Fibroblast of skin of scalp (primary cell): Measurements from ENCODE around the gene GOT1.

Source experiments
- DNase-seq: peaks from one replicate; pipeline ENCODE4 v3.0.0-alpha.2; 2013

The GOT1 gene

GRCh38 chr10:99358101-99358500 is 72.3 kb downstream of the GOT1 start:
- no peak for DNase-seq

GRCh38 chr10:99357691-99358090 is 72.7 kb downstream of the GOT1 start:
- DNase-seq, result no peak

DNA sequence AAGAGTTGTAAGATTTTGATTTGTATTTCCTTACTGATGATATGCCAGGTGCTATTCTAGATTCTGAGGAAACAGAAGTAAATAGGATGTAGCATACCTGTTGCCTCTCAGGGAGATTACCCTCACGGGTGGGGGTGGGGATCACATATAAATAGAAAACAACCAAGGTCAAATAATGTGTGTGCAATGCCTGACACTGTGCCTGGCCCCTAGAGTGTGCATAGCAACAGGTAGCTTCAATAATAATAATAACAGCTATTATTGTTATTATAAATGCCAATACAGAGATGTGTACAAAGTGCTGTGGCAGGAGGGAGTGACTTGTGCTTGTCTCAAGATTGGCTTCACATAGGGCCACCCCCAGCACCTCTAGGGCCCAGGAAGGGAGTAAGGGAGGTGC is 77.2 kb downstream of the GOT1 start:
- no peak for DNase-seq

DNA sequence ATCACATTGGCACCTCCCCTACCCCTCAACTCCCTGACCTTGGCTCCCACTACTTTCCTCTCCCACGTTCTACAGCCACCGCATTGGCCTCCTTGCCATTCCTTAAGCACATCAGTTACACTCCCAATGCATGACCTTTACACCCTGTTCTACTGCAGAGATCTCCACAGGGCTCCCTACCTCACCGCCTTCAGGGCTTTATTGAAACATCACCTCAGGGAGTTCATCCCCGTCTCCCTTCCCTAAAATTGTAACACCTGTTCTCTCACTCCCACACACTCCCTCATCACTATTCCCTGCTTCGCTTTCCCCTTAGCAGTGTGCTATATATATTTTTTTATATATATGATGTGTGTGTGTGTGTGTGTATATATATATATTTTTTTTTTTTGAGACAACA is 82.8 kb downstream of the GOT1 start:
- no peak for DNase-seq
